A673 (cell line): ENCODE results near the gene TMEM260.

ENCODE experiments used
- CTCF ChIP-seq: fragments of 300-800, 200-600 bp; sonication (generic); conservative IDR thresholded peaks from 2 replicates; pipeline ENCODE4 v1.5.1; 2017; ENCODE audit warnings: low read depth, mild to moderate bottlenecking, antibody characterized with exemption, low read length, moderate library complexity, mixed read lengths
- EZH2 ChIP-seq: fragments of 200-600 bp; sonication (generic); IDR thresholded peaks from 2 replicates; pipeline ENCODE4 v1.6.1; 2017; ENCODE audit warnings: borderline replicate concordance, low read depth, mild to moderate bottlenecking, mixed read lengths, antibody characterized with exemption, low read length; ENCODE audit not compliant: poor library complexity, severe bottlenecking

- no peak for TF ChIP-seq CTCF
- no peak for TF ChIP-seq EZH2
Observed at GRCh38 chr14:56532546-56532945, 47.1 kb upstream of the TMEM260 start.
